Activated B cell treated with CpG ODN at 0.5 μM for 24 hours (primary cell): ENCODE results near the gene ATE1. TPM values are rescaled to one million over a fixed set of nuclear protein-coding genes. Genes with fewer than 3 reads are reported as not detected.
"Not testable (repeated sequence)": the region's sequence is repeated elsewhere in the genome, so short reads cannot be mapped to it uniquely, and the experiment has no call there.

Experiments
- ATAC-seq: fragments of 200-7000 bp; cut with Tn5 transposase; one replicate; pipeline ENCODE4 v1.10.0; 2021; ENCODE audit warnings: low read depth, mild to moderate bottlenecking, moderate library complexity
- CTCF ChIA-PET: fragments of 350-600 bp; sonication (Branson Sonifier 250); formaldehyde crosslinking; loops from one replicate; lab custom pipeline; 2021; ENCODE audit warnings: antibody characterized with exemption; lab: Charles Lee
- POLR2A ChIA-PET: fragments of 350-600 bp; sonication (Branson Sonifier 250); formaldehyde crosslinking; loops from one replicate; lab custom pipeline; 2021; ENCODE audit warnings: antibody characterized with exemption; lab: Charles Lee
- DNase-seq: peaks from one replicate; pipeline ENCODE4 v3.0.0; 2022
- H3K27ac Mint-ChIP-seq: one replicate; pipeline ENCODE4 v1.8.0; 2020; ENCODE audit warnings: mixed read lengths
- H3K27me3 Mint-ChIP-seq: one replicate; pipeline ENCODE4 v1.8.0; 2021; ENCODE audit warnings: mixed read lengths
- H3K36me3 Mint-ChIP-seq: one replicate; pipeline ENCODE4 v1.8.0; 2021; ENCODE audit warnings: low read depth, mixed read lengths
- H3K4me1 Mint-ChIP-seq: one replicate; pipeline ENCODE4 v1.8.0; 2021; ENCODE audit warnings: mixed read lengths
- H3K4me3 Mint-ChIP-seq: one replicate; pipeline ENCODE4 v1.8.0; 2020; ENCODE audit warnings: mild to moderate bottlenecking, mixed read lengths
- H3K9me3 Mint-ChIP-seq: one replicate; pipeline ENCODE4 v1.8.0; 2020; ENCODE audit warnings: mixed read lengths
- intact Hi-C: fragments of 100-400 bp; cut with micrococcal nuclease; formaldehyde crosslinking; loops from one replicate; pipeline ENCODE4 v1.15.1; 2024
- total RNA-seq: library from RNA; stranded (reverse); gene quantifications from 2 replicates; pipeline ENCODE4 v1.2.3, GENCODE V29; 2022
- TF ChIP-seq, protein P1 (sequence below): fragments of 200-600 bp; IDR thresholded peaks from one replicate; pipeline ENCODE4 v1.8.0; 2022; ENCODE audit warnings: antibody characterized with exemption, mild to moderate bottlenecking

Gene ATE1
- total RNA-seq, 1 donor from 2014 or later = 31.0 TPM

DNA sequence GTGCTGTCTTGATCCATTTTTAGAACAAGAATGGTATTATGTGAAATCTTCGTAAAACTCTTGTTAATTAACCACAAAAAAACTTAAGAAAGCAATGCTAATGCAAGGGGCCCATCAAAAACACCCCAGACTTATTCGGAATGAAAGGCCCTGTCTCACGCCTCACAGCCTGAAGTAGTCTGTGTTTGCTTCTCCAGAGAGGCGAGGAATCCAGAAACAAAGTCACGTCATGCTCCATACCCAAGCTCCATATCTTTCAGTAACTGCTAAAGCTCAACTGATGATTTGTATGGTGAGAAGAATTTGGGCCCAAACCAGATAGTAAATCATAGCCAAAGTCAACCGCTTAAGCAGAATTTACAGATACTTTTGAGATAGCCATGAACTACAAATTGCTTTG is 155.4 kb downstream of the ATE1 start:
- Mint-ChIP-seq H3K4me3 (no peak overlapping the region), H3K9me3 (peaks cover 13% of the 10 kb centered on the region), H3K4me1 (no peaks in the 10 kb centered on the region), H3K27ac (no peak overlapping the region), H3K27me3 (no peaks in the 10 kb centered on the region), H3K36me3 (peaks cover 16% of the 10 kb centered on the region)
- ChIA-PET CTCF (no interaction called here), POLR2A (no interaction called here)
- intact Hi-C loops = no loop called here
- DNase-seq = no peak
- TF ChIP-seq, protein P1, sequence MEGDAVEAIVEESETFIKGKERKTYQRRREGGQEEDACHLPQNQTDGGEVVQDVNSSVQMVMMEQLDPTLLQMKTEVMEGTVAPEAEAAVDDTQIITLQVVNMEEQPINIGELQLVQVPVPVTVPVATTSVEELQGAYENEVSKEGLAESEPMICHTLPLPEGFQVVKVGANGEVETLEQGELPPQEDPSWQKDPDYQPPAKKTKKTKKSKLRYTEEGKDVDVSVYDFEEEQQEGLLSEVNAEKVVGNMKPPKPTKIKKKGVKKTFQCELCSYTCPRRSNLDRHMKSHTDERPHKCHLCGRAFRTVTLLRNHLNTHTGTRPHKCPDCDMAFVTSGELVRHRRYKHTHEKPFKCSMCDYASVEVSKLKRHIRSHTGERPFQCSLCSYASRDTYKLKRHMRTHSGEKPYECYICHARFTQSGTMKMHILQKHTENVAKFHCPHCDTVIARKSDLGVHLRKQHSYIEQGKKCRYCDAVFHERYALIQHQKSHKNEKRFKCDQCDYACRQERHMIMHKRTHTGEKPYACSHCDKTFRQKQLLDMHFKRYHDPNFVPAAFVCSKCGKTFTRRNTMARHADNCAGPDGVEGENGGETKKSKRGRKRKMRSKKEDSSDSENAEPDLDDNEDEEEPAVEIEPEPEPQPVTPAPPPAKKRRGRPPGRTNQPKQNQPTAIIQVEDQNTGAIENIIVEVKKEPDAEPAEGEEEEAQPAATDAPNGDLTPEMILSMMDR = no peak
- no peak for ATAC-seq

DNA sequence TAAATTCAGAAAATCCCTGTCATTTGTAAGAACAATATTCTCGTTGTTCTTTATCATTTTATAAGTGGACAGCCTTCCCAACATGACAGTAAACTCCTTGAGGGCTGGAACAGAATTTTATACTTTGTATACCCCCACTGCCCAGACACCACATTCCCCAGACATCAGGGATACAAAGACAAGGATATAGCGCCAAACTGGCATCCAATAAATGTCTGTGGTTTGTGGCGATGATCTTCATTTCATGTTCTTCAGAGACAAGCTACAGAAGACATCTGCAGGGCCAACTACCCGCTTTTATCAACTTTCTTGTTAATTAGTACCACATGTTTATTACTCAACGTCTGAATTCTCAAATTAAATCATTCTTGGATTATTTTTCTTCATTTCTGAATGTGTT is 155.9 kb downstream of the ATE1 start:
- ChIA-PET CTCF (no interaction called here), POLR2A (no interaction called here)
- intact Hi-C loops = no loop called here
- H3K4me1 Mint-ChIP-seq = no peaks in the 10 kb centered on the region
- no peak overlapping the region for H3K4me3 Mint-ChIP-seq
- H3K36me3 Mint-ChIP-seq = peaks cover 18% of the 10 kb centered on the region
- TF ChIP-seq, protein P1 = no peak
- no peaks in the 10 kb centered on the region for H3K27me3 Mint-ChIP-seq
- H3K27ac Mint-ChIP-seq = no peak overlapping the region
- ATAC-seq (no peak), DNase-seq (no peak)
- H3K9me3 Mint-ChIP-seq = peaks cover 17% of the 10 kb centered on the region

DNA sequence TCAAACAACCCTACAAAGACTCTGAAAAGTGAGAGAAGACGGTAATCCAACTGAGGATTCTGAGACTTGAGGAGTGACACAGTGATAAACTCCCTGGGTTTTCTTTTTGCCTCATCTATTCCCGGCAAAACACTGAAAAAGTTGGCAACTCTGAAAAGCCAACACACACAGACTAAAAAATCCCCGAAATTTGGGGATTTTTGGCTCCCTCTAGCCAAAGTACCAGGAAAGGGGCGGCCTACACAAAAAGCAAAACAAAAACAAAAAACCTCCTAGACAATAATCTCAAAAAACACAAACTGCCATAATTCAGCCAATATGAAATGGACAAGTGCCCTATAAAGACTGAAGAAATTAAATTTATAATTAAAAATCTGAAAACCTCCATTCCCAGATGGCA is 161.4 kb downstream of the ATE1 start:
- Mint-ChIP-seq H3K4me3 (no peak overlapping the region), H3K27me3 (no peaks in the 10 kb centered on the region), H3K9me3 (peaks cover 19% of the 10 kb centered on the region), H3K4me1 (no peaks in the 10 kb centered on the region), H3K36me3 (peaks cover 45% of the 10 kb centered on the region), H3K27ac (no peak overlapping the region)
- ChIA-PET CTCF (no interaction called here), POLR2A (no interaction called here)
- DNase-seq (no peak), ATAC-seq (no peak)
- intact Hi-C loops = no loop called here
- TF ChIP-seq, protein P1 = no peak

DNA sequence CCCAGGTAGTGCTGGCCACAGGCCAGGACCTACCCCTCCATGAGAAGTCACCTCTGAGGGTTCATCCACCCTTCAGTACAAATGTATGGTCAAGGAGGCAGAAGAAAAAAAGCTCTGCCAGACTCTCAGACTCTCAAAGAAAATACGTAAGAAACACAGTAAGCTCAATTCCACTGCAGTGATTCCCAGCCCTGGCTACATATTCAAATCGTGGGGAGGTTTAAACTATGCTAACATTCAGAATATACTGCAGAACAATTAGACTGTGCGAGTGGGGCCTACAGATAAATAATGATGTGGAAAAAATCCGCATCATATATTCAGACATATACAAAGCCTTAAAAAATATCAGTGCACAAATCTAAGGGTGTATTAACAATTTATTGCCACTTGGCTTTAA is 162.6 kb downstream of the ATE1 start:
- TF ChIP-seq, protein P1 = no peak
- POLR2A ChIA-PET = no interaction called here
- DNase-seq = no peak
- no peak overlapping the region for H3K27ac Mint-ChIP-seq
- H3K36me3 Mint-ChIP-seq = peaks cover 54% of the 10 kb centered on the region
- H3K4me3 Mint-ChIP-seq = no peak overlapping the region
- ATAC-seq = no peak
- no peaks in the 10 kb centered on the region for H3K4me1 Mint-ChIP-seq
- CTCF ChIA-PET = no interaction called here
- H3K9me3 Mint-ChIP-seq = peaks cover 25% of the 10 kb centered on the region
- H3K27me3 Mint-ChIP-seq = no peaks in the 10 kb centered on the region
- intact Hi-C loops = no loop called here

DNA sequence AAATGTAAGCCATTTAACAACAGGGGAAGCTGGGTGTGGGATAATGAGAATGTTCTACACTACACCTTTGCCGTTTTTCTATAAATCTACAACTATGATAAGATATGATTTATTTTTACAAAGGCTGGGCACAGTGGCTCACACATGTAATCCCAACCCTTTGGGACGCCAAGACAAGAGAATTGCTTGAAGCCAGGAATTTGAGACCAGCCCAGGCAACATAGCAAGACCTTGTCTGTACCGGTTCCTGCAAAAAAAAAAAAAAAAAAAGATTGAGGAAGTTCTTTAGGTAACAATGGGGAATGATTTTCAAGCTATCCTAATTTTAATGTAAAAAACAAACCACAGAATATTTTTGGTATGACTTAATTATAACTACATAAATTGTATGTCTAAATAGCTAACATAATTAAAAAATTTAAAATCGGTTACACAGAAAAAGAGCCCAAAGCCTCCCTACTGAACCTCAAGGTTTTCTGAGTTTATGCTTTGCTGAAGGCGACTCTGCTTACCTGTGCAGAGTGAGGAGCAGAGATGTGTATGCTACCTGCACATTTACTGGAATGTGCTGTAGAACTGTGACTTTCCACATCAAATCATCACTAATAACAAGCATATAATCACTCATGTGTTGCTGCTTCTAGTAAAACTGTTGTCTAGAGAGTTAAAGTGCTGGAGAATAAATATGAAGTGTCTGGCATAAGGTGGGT is 163.4 kb downstream of the ATE1 start:
- TF ChIP-seq, protein P1 = no peak
- CTCF ChIA-PET = no interaction called here
- no peaks in the 10 kb centered on the region for H3K4me1 Mint-ChIP-seq
- H3K4me3 Mint-ChIP-seq = no peak overlapping the region
- intact Hi-C loops = no loop called here
- H3K9me3 Mint-ChIP-seq = peaks cover 26% of the 10 kb centered on the region
- no peak overlapping the region for H3K27ac Mint-ChIP-seq
- H3K27me3 Mint-ChIP-seq = no peaks in the 10 kb centered on the region
- H3K36me3 Mint-ChIP-seq = peaks cover 57% of the 10 kb centered on the region
- POLR2A ChIA-PET = no interaction called here
- no peak for ATAC-seq
- no peak for DNase-seq

DNA sequence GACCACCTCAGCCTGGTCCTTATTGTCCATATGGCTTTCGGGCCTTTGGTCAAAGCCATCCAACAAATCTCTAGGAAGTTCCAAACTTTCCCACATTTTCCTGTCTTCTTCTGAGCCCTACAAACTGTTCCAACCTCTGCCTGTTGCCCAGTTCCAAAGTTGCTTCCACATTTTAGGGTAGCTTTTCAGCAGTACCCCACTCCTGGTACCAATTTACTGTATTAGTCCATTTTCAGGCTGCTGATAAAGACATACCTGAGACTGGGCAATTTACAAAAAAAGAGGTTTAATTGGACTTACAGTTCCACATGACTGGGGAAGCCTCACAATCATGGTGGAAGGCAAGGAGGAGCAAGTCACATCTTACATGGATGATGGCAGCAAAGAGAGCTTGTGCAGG is 170.6 kb downstream of the ATE1 start:
- H3K27ac Mint-ChIP-seq, ATAC-seq, intact Hi-C loops, CTCF ChIA-PET, H3K4me1 Mint-ChIP-seq, H3K27me3 Mint-ChIP-seq, DNase-seq, POLR2A ChIA-PET, H3K4me3 Mint-ChIP-seq: not testable (repeated sequence)
- peaks cover 33% of the 10 kb centered on the region for H3K9me3 Mint-ChIP-seq
- H3K36me3 Mint-ChIP-seq = peaks cover 63% of the 10 kb centered on the region

DNA sequence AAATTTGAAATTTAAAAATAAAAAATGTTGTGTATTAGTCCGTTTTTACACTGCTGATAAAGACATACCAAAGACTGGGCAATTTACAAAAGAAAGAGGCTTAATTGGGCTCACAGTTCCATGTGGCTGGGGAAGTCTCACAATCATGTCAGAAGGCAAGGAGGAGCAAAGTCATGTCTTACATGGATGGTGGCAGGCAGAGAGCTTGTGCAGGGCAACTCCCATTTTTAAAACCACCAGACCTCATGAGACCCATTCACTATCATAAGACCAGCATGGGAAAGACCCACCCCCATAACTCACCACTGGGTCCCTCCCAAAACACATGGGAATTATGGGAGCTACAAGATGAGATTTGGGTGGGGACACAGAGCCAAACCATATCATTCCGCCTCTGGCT is 172.3 kb downstream of the ATE1 start:
- ATAC-seq, POLR2A ChIA-PET, H3K27ac Mint-ChIP-seq, H3K27me3 Mint-ChIP-seq, CTCF ChIA-PET, DNase-seq, H3K4me3 Mint-ChIP-seq, intact Hi-C loops, H3K4me1 Mint-ChIP-seq: not testable (repeated sequence)
- peaks cover 30% of the 10 kb centered on the region for H3K9me3 Mint-ChIP-seq
- H3K36me3 Mint-ChIP-seq = peaks cover 53% of the 10 kb centered on the region
